NK-92 treated with Interleukin-12 subunit alpha and Interleukin-12 subunit beta, amount 100 ng/mL, for 24 hours (cell line): ENCODE measurements around the gene LMO2.
"Not testable (repeated sequence)": the region's sequence is repeated elsewhere in the genome, so short reads cannot be mapped to it uniquely, and the experiment has no call there.

Experiments used
- DNase-seq: peaks from one replicate; lab custom pipeline; 2025; lab: John Stamatoyannopoulos, UW

Gene LMO2

DNA sequence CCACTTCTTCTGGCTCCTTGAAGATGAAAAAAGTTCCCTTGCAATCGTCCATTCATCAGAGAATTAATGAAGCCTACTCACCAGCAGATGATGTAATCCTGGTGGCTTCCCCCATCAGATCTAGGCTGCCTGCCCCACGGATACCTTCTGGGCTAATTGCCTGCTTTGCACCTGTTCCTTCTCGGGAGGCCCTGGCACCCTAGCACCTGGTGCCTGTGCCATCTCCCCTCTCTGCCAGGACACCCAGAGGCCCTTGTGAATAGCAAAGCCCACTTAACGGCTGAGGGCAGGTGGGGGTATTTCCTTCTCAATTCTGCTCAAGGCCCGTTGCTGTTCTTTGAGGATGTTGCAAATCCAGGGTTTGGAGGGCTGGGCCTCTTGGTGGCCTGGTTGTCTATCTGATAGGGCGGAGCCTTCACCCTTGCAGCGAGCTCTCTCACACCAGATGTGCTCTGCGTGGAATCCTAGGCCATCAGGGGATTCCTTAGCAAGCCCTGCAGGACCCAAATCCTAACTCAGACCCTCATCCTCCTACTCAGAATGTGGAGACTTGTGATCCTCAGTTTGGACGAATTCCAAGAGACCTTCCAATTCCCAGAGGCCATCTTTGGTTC is at the start of gene LMO2:
Gene LMO2, minus strand, starts transcription at position 363 of the 614 bp plus-strand sequence. CDS start 22,360 bp downstream, outside the sequence.
- DNase-seq: no peak

DNA sequence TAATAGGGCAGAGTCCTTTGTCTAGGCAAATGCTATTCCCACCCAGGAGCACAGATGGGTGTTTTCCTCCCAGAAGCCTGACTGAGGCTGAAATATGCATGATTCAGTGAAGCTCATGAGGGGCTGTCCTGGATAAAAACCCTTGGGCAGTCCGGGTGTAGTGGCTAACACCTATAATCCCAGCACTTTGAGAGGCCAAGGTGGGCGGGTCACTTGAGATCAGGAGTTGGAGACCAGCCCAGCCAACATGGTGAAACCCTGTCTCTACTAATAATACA is 48.6 kb upstream of the LMO2 start:
- DNase-seq: no peak

DNA sequence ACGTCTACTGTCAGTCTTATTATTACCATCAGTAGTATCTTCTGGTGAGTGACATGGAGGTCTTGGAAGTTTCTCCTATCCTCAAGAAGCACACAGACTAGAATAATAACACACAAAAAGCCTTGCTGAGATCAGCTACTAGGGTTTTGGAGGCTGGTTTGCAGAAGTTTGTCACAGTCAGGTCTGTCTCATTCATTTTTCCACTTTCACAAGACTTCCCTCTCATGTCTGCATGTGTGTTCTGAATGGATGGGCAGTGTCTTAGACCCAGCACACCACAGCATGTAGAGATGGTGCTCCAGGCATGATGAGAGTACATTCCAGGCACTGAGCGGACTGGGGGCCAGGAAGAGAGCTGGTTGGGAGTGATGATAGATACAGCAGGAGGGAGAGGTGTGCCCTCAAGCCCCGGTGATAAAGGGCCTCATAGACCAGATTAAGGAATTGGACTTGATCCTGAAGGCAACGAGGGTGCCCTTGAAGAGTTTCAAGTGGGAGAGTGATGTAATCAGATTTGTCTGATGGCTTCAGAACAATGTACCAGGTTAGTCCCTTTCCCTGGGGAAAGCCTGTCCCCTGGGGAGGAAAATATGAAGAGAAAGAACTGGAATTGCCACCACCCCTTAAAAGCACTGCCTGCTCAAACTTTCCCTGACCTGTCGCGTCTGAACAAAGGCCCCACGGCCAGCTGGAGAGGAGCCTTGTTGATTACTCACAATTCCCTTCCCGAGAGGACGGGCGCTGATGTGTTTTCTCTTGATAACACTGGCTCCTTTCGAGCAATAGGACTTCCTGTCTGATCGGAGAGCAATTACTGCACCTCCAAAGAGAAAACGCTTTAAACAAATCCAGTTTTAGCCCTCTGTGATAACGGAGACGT is 45.1 kb upstream of the LMO2 start:
- DNase-seq: no peak

DNA sequence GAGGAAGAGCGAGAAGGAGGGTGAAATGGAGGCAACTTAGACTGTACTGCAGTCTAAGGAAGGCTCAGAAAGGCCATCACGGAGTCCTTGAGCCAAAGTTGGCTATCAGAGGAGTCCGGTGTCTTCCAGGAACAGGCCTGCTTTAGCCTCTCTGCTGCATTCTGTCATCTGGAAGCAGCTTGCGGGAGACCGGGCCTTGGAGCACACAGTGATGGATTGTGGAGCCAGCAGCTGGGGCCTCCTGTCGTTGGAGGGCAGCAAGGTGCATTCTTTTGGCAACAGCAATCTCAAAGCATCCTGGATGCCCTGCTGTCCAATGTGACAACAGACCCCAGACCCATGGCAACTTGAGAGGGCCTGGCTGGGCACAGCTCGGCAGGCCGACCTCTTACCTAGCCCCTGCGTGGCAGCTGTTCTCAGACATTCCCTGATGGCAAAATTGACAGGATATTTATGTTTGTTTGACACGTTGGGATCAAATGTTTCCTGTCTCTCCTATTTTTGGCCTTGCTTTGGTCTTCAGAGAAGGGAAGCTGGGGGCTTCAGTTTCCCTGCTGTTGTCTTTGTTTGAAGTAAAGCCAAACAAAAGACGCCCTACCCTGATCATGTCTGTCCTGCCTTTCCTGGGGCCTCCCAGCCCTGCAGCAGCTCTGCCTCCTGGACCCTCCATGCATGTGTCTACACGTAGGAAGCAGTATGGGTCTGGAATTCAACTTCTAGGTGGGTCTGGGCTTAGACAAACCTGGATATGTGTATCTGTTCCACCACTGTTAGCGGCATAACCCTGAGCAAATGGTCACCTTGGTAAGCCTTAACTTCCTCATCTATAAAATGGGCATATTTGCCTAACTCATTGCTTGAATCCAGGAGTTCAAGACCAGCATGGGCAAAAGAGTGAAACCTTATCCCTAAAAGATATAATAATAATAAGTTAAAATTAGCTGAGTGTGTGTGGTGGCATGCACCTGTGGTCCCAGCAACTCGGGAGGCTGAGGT is 43.9 kb upstream of the LMO2 start:
- DNase-seq: no peak

GRCh38 chr11:33935005-33935404 is 43.1 kb upstream of the LMO2 start:
- no peak for DNase-seq

DNA sequence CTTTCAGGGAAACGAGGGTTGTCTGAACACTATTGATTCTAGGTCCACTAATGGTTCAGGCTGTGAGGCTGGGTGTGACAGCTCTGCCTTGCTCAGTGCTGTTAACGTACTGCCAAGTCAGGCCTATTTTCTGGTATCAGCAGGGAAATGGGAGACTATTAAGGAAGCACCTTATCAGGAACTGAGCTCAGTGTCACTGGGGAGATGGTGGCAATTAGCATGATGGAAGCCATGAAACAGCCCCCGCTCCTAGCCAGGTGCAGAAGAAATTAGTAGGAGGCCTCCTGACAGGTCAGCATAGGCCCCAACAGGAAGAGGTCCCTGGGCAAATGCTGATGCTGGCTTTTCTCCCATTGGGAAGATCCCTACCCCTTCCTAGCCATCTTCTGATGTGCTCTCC is 42.6 kb upstream of the LMO2 start:
- DNase-seq: no peak

- DNase-seq: no peak
Measured at GRCh38 chr11:33933602-33934001, 41.7 kb upstream of the LMO2 start.

DNA sequence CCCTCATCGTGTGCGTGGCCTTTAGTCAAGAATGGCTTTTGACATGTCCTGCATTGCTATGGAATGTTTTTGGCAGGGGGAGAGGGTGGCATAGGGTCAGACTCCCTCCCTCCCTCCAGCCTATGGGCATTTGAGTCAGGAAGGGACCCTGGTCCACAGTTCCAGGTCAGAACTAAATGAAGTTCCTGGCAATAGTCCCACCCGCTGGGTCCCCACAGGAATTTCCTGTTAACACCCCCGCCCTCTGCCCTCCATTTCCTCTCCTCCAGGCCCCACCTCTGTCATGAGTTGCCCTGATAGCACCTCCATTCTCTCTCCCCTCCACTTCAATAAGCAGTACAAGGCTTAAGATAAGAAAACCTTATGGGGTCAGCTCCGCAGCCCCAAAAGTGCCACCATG is 40.8 kb upstream of the LMO2 start:
- DNase-seq: no peak

DNA sequence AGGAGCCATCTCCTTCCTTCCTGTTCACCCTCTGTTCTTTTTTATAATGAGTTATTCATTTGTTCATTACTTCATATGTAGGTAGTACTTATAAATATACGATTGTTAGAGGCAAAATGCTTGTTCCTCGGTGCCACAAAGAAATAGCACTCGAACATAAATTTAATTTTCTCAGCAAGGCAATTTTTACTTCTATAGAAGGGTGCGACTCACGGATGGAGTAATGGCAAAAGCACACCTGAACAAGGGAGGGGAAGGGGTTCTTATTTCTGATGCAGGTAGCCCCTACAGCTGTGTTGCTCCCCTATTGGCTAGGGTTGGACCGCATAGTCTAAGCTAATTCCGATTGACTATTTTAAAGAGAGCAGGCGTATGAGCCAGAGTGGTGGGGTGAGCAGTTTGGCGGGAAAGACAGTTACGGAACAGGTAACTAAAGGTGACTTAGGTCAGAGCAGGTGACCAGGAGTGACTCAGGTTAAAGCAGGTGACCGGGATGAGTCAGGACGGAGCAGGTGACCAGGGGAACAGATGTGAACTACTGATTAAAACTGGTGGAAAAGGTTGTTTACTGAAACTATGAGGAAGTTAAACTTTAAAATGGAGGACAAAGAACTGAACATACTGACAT is 40.0 kb upstream of the LMO2 start:
- not testable (repeated sequence) for DNase-seq

DNA sequence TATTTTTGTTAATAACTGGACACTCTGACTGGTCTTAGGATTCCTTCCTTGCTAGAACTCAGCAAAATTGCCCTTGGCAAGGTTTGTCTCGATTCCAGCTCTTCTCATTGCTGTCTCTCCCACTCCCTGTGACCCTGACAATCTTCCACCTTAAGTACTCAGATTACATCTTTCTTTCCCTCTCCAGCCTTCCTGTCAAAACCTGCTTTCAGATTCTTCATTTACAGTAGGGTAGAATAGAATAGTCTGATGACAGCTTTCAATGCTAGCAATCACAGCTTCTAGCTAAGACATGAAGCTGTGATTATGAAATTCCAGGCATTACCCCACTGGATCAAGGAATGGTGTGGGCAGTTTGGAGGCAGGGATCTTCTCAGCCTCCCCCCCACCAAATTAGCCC is 39.2 kb upstream of the LMO2 start:
- no peak for DNase-seq

- DNase-seq: peak; percentile 21
Measured at GRCh38 chr11:33930317-33931021, 38.6 kb upstream of the LMO2 start.

- DNase-seq: no peak
Measured at GRCh38 chr11:33928564-33928963, 36.7 kb upstream of the LMO2 start.

DNA sequence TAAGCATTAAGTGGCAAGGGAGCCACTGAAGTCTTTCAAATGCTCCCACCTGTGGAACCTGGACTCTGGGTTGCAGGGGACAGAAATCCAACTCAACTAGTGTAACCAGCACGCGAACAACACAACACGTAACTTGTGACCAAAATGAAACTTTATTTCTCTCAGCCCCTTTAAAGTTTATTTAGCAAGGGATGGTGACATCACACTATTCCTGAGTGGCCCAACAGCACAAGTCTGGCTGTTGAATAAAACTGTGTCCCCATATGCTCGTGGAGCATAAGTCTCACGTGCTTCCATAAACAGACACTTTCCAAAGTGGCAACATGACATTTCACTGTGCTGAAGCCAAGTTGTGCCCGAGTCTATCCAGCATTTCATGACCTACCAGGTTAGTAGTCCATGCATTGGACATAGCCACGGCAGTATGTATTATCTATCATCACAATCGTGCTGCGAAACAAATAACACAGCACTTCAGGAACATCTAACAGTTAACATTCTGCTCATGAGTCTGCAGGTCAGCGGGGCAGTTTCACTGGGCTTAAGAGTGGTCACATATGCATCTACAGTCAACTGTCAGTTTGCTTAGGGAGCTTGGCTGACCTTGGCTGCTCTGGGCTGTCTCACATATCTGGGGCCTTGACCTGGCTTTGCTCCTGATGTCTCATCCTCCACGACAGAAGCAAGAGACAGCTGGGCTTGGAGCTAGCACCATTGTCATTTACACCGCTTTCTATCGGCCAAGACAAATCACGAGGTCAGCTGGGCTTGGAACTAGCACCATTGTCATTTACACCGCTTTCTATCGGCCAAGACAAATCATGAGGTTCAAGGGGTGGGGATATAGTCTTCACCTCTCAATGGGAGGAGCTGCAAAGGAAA is 35.0 kb upstream of the LMO2 start:
- no peak for DNase-seq

GRCh38 chr11:33924341-33924740 is 32.5 kb upstream of the LMO2 start:
- DNase-seq: no peak

DNA sequence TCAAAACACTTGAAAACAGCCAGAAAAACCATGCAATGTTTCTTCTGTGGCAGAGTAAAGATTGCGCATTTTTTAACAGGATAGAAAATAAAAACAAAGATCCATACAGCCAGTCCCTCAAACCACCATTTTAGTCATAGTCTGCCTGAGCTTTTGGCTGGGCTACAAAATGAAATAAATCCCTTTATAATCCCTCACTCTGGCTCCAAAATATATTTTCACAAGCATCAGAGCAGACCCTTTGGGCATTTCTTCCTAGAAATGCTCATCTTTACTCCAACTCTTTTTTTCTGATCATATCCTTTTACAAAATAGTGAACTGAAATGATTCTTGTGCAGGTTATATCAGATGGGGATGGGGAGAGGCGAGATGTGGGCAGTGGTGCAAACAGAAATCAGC is 31.8 kb upstream of the LMO2 start:
- no peak for DNase-seq

- no peak for DNase-seq
Measured at GRCh38 chr11:33920838-33921613, 29.1 kb upstream of the LMO2 start.

- no peak for DNase-seq
Measured at GRCh38 chr11:33919645-33920044, 27.8 kb upstream of the LMO2 start.

DNA sequence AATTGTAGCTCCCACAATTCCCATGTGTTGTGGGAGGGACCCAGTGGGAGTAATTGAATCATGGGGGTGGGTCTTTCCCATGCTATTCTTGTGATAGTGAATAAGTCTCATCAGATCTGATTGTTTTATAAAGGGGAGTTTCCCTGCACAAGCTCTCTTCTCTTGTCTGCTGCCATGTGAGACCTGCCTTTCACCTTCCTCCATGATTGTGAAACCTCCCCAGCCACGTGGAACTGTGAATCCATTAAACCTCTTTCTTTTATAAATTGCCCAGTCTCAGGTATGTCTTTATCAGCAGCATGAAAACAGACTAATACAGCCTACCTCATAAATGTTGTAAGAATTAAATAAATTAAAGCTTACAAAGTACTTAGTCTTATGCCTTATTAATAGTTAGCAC is 25.5 kb upstream of the LMO2 start:
- not testable (repeated sequence) for DNase-seq

- no peak for DNase-seq
Measured at GRCh38 chr11:33916736-33917135, 24.9 kb upstream of the LMO2 start.

GRCh38 chr11:33915526-33915925 is 23.6 kb upstream of the LMO2 start:
- DNase-seq: no peak
